ENCODE measurements around the gene TMUB2. TPM values are rescaled to one million over a fixed set of nuclear protein-coding genes. Genes with fewer than 3 reads are reported as not detected.

TMUB2 gene
- total RNA-seq, 2 experiments from 2014 or later, result 21.3 to 25.9 TPM

DNA sequence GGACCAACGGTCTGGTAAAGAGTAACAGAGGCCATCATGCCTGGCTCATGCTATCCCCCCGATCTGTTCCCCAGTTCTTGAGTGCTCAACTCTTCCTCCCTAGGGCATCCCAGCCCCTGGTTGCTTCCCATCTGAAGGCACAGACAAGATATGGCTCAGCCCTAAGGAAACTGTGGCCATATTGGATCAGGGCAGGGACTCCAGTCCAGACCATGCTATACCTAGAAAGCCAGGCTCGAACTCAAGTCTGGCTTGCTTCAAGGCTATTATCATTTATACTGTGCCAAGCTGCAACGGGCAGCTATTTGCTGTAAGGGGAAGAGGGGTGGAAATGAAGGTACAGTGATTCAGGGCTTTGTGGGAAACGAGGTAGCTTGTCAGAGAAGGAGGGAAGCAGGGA, 29.9 kb downstream of the TMUB2 start:
- peak; percentile 38 for DNase-seq (ENCODE audit: low spot score)
- Histone ChIP-seq H4K20me1 (ENCODE audit: insufficient read depth, low read length) (no peaks in the 10 kb centered on the region), H3K27ac (ENCODE audit: low read depth, low read length, poor library complexity, severe bottlenecking) (peak overlapping the region; percentile 86), H3K9me3 (ENCODE audit: low read length) (no peaks in the 10 kb centered on the region), H3K79me2 (ENCODE audit: insufficient read depth, low read depth, low read length) (peaks cover 40% of the 10 kb centered on the region), H3K4me1 (ENCODE audit: insufficient read depth, low read length, poor library complexity, severe bottlenecking) (peaks cover 29% of the 10 kb centered on the region), H2AFZ (ENCODE audit: low read length) (no peak overlapping the region), H3K4me3 (ENCODE audit: low read depth, low read length, poor library complexity, severe bottlenecking) (peak overlapping the region; percentile 90), H3K36me3 (ENCODE audit: insufficient read depth, low read length) (peaks cover 59% of the 10 kb centered on the region), H3K4me2 (ENCODE audit: low read length) (peak overlapping the region; percentile 91), H3K9me2 (ENCODE audit: insufficient read depth, low read length) (no peaks in the 10 kb centered on the region)
- intact Hi-C loops (cut with micrococcal nuclease; ENCODE audit: unreplicated experiment), result loop anchor here (1.0 to 10.0 kb wide), 2 partner anchors 129 to 288 kb away; partner anchors contain the start of genes GPATCH8 and GRN
- ChIA-PET CTCF (ENCODE audit: unreplicated experiment) (interaction anchor here (0.6 to 1.8 kb wide), 3 partner anchors 16 to 135 kb away, joined by 3 to 7 read pairs (median 4); partner anchors contain the start of gene GRN), POLR2A (interaction anchor here (0.6 to 3.6 kb wide), 7 partner anchors 12 to 421 kb away, joined by 3 to 11 read pairs (median 3); no protein-coding TSS in a partner anchor)
- no peak for TF ChIP-seq EZH2phosphoT487 (IDR thresholded peaks at IDR 0.05; ENCODE audit: borderline replicate concordance, low read depth, low read length)
- TF ChIP-seq, protein P1, sequence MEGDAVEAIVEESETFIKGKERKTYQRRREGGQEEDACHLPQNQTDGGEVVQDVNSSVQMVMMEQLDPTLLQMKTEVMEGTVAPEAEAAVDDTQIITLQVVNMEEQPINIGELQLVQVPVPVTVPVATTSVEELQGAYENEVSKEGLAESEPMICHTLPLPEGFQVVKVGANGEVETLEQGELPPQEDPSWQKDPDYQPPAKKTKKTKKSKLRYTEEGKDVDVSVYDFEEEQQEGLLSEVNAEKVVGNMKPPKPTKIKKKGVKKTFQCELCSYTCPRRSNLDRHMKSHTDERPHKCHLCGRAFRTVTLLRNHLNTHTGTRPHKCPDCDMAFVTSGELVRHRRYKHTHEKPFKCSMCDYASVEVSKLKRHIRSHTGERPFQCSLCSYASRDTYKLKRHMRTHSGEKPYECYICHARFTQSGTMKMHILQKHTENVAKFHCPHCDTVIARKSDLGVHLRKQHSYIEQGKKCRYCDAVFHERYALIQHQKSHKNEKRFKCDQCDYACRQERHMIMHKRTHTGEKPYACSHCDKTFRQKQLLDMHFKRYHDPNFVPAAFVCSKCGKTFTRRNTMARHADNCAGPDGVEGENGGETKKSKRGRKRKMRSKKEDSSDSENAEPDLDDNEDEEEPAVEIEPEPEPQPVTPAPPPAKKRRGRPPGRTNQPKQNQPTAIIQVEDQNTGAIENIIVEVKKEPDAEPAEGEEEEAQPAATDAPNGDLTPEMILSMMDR (conservative IDR thresholded peaks at IDR 0.05; ENCODE audit: low read length), result no peak
- BruUV-seq (replicated peaks), result no TSS peak

DNA sequence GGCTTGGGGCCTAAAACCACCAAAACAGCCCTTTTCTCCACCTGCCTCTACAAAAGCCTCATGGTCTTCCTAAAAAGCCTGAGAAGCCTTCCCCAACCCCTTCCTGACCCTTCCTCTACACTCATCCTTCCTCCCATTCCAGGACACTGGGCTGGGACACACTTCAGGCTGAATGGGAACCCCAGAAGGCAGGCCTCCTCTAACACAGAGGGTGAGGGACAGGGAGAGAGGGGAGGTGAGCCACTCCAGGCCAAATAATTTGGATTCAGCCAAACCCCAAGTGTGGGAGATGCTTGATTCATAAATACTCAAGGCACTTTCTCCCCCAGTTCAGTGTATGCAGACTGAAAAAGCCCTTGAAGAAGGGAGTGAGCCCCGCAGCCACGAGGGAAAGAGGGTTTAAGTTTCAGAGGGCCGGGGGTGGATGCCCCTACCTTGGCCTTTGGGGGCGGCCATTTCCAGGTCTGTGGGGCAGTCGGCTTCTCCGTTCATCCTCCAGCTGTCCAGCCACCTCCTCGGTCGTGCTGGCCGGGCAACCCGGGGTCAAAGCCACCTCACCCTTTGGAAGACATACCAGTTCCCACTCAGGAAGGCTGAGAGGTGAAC, 31.1 kb downstream of the TMUB2 start:
- Histone ChIP-seq H3K4me1 (ENCODE audit: insufficient read depth, low read length, poor library complexity, severe bottlenecking) (peaks cover 36% of the 10 kb centered on the region), H3K27ac (ENCODE audit: low read depth, low read length, poor library complexity, severe bottlenecking) (peak overlapping the region; percentile 86), H3K79me2 (ENCODE audit: insufficient read depth, low read depth, low read length) (peaks cover 41% of the 10 kb centered on the region), H2AFZ (ENCODE audit: low read length) (no peak overlapping the region), H3K4me2 (ENCODE audit: low read length) (peak overlapping the region; percentile 91), H4K20me1 (ENCODE audit: insufficient read depth, low read length) (no peaks in the 10 kb centered on the region), H3K9me3 (ENCODE audit: low read length) (no peaks in the 10 kb centered on the region), H3K36me3 (ENCODE audit: insufficient read depth, low read length) (peaks cover 53% of the 10 kb centered on the region), H3K9me2 (ENCODE audit: insufficient read depth, low read length) (no peaks in the 10 kb centered on the region), H3K4me3 (ENCODE audit: low read depth, low read length, poor library complexity, severe bottlenecking) (peak overlapping the region; percentile 90)
- ChIA-PET POLR2A (interaction anchor here (0.7 to 3.6 kb wide), 4 partner anchors 11 to 150 kb away, joined by 3 to 11 read pairs (median 4); no protein-coding TSS in a partner anchor), CTCF (ENCODE audit: unreplicated experiment) (no interaction called here)
- no peak for DNase-seq (ENCODE audit: low spot score)
- intact Hi-C loops (cut with micrococcal nuclease; ENCODE audit: unreplicated experiment), result loop anchor here (1.0 to 10.0 kb wide), 3 partner anchors 77 to 287 kb away; partner anchors contain the start of genes GPATCH8, HROB and SLC25A39
- TF ChIP-seq, protein P1 (conservative IDR thresholded peaks at IDR 0.05; ENCODE audit: low read length), result no peak
- TF ChIP-seq EZH2phosphoT487 (IDR thresholded peaks at IDR 0.05; ENCODE audit: borderline replicate concordance, low read depth, low read length), result no peak
- TSS peak; percentile 65 for BruUV-seq (replicated peaks)
